ENCODE measurements around the gene ATP2A1.

Gene ATP2A1

DNA sequence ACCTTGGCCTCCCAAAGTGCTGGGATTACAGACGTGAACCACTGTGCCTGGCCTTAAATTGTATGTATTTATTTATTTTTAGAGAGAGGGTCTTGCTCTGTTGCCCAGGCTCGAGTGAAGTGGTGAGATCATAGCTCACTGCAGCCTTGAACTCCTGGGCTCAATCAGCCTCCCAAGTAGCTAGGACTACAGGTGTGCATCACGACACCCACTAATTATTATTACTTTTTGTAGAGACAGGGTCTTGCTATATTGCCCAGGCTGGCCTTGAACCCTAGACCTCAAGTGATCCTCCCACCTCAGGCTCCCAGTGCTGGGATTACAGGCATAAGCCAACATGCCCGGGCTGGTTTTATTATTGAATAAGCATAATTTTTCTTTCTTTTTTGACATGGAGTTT, 68.4 kb downstream of the ATP2A1 start:
- ChIA-PET POLR2A (no interaction called here), CTCF (interaction anchor here (0.6 kb wide), 2 partner anchors 70 to 116 kb away, joined by 3 read pairs; no protein-coding TSS in a partner anchor)
- H3K27ac ChIP-seq (ENCODE audit: extremely low read depth, low read depth, low read length): no peak overlapping the region
- no peaks in the 10 kb centered on the region for H3K4me1 ChIP-seq (ENCODE audit: control insufficient read depth, insufficient read depth, low read length)
- no peaks in the 10 kb centered on the region for H3K9me3 ChIP-seq (ENCODE audit: control insufficient read depth, insufficient read depth, low read depth, low read length)
- peak; percentile 98 for TF ChIP-seq ZNF121 (tag by site-specific recombination; IDR thresholded peaks at IDR 0.05)
- TF ChIP-seq TCF7L2 (IDR thresholded peaks at IDR 0.05; ENCODE audit: borderline replicate concordance, low read depth, low read length): no peak
- H3K4me3 ChIP-seq (ENCODE audit: low read depth, low read length): no peak overlapping the region
- H3K36me3 ChIP-seq (ENCODE audit: control insufficient read depth in 2 of 2, insufficient read depth in 1 of 2, low read length in 2 of 2): no peaks in the 10 kb centered on the region

DNA sequence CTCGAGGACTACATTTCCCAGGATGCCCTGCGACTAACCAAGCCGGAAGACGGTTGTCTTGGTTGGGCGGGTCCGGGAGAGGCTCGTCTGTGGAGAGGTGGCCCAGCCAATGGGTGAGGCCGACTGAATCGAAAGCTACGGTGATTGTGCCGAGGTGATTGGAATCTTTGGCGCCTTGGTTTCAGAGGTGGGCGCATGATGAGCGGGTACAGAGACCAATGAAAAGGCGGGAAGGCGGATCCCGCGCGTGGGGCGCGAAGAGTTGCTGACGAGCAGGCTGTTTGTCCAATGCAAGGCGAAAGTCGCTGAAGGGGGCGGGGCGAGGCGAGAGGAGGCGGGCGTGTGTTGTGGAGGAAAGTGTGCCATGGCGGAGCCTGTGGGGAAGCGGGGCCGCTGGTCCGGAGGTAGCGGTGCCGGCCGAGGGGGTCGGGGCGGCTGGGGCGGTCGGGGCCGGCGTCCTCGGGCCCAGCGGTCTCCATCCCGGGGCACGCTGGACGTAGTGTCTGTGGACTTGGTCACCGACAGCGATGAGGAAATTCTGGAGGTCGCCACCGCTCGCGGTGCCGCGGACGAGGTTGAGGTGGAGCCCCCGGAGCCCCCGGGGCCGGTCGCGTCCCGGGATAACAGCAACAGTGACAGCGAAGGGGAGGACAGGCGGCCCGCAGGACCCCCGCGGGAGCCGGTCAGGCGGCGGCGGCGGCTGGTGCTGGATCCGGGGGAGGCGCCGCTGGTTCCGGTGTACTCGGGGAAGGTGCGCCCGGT, 72.5 kb downstream of the ATP2A1 start, which contains the start of gene NFATC2IP:
TSS of gene NFATC2IP (plus strand) at position 290 of the 762 bp plus-strand sequence. CDS start at position 365, 75 bp downstream.
- H3K27ac ChIP-seq (ENCODE audit: extremely low read depth, low read depth, low read length): peak within 1 kb of the TSS; percentile 83
- peak within 1 kb of the TSS; percentile 90 for H3K4me3 ChIP-seq (ENCODE audit: low read depth, low read length)
- no peaks in the 10 kb centered on the region for H3K4me1 ChIP-seq (ENCODE audit: control insufficient read depth, insufficient read depth, low read length)
- peaks cover 33 to 39% of the 10 kb centered on the region in 2 experiments for H3K36me3 ChIP-seq (ENCODE audit: control insufficient read depth in 2 of 2, insufficient read depth in 1 of 2, low read length in 2 of 2)
- H3K9me3 ChIP-seq (ENCODE audit: control insufficient read depth, insufficient read depth, low read depth, low read length): no peaks in the 10 kb centered on the region
- ChIA-PET POLR2A (interaction anchor here (0.5 to 2.2 kb wide), 14 partner anchors 12 to 128 kb away, joined by 3 to 15 read pairs (median 4); partner anchors contain the start of genes ATP2A1, ATXN2L, RABEP2 and SH2B1), CTCF (interaction anchor here (0.6 to 0.7 kb wide), 3 partner anchors 22 to 788 kb away, joined by 3 to 4 read pairs (median 3); no protein-coding TSS in a partner anchor)
- no peak for TF ChIP-seq ZNF843 (tag by site-specific recombination; IDR thresholded peaks at IDR 0.05)
- TF ChIP-seq TCF7L2 (IDR thresholded peaks at IDR 0.05; ENCODE audit: borderline replicate concordance, low read depth, low read length): no peak
- TF ChIP-seq KLF9 (tag by site-specific recombination; IDR thresholded peaks at IDR 0.05; ENCODE audit: low read depth): peak; percentile 54; the same call in 1 of the 2 replicates
- TF ChIP-seq RBAK (tag by site-specific recombination; IDR thresholded peaks at IDR 0.05): no peak
- TF ChIP-seq ZNF138 (tag by site-specific recombination; IDR thresholded peaks at IDR 0.05; ENCODE audit: borderline replicate concordance): no peak
- TF ChIP-seq MEIS1 (CRISPR knock-in tag; IDR thresholded peaks at IDR 0.05; ENCODE audit: borderline replicate concordance): no peak
- TF ChIP-seq ZNF585B (tag by site-specific recombination; IDR thresholded peaks at IDR 0.05): no peak
- no peak for TF ChIP-seq ZNF549 (tag by site-specific recombination; IDR thresholded peaks at IDR 0.05)
- peak; percentile 95 for TF ChIP-seq EGR2 (tag by site-specific recombination; IDR thresholded peaks at IDR 0.05; ENCODE audit: low read depth)
- no peak for TF ChIP-seq PRDM2 (tag by site-specific recombination; IDR thresholded peaks at IDR 0.05; ENCODE audit: borderline replicate concordance)
- TF ChIP-seq, protein P1, sequence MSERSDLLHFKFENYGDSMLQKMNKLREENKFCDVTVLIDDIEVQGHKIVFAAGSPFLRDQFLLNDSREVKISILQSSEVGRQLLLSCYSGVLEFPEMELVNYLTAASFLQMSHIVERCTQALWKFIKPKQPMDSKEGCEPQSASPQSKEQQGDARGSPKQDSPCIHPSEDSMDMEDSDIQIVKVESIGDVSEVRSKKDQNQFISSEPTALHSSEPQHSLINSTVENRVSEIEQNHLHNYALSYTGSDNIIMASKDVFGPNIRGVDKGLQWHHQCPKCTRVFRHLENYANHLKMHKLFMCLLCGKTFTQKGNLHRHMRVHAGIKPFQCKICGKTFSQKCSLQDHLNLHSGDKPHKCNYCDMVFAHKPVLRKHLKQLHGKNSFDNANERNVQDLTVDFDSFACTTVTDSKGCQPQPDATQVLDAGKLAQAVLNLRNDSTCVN (tag by site-specific recombination; optimal IDR thresholded peaks at IDR 0.05): peak; percentile 68
- TF ChIP-seq ZNF660 (tag by site-specific recombination; IDR thresholded peaks at IDR 0.05): 0 out of 2 replicates have a peak, but pooled peaks have one; percentile 24
- no peak for TF ChIP-seq FEZF1 (tag by site-specific recombination; IDR thresholded peaks at IDR 0.05)
- no peak for TF ChIP-seq WT1 (tag by site-specific recombination; IDR thresholded peaks at IDR 0.05)
- no peak for TF ChIP-seq ZNF155 (tag by site-specific recombination; IDR thresholded peaks at IDR 0.05)
- no peak for TF ChIP-seq ZFP3 (tag by site-specific recombination; IDR thresholded peaks at IDR 0.05; ENCODE audit: low read depth)
- TF ChIP-seq ZNF174 (tag by site-specific recombination; IDR thresholded peaks at IDR 0.05): no peak
- no peak for TF ChIP-seq ATF2 (tag by site-specific recombination; IDR thresholded peaks at IDR 0.05; ENCODE audit: low read depth)
- TF ChIP-seq ZNF311 (tag by site-specific recombination; IDR thresholded peaks at IDR 0.05; ENCODE audit: borderline replicate concordance): no peak
- TF ChIP-seq, protein P2, sequence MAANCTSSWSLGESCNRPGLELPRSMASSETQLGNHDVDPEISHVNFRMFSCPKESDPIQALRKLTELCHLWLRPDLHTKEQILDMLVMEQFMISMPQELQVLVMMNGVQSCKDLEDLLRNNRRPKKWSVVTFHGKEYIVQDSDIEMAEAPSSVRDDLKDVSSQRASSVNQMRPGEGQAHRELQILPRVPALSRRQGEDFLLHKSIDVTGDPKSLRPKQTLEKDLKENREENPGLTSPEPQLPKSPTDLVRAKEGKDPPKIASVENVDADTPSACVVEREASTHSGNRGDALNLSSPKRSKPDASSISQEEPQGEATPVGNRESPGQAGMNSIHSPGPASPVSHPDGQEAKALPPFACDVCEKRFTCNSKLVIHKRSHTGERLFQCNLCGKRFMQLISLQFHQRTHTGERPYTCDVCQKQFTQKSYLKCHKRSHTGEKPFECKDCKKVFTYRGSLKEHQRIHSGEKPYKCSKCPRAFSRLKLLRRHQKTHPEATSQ (tag by site-specific recombination; IDR thresholded peaks at IDR 0.05): 0 out of 2 replicates have a peak, but pooled peaks have one; percentile 41
- TF ChIP-seq ZNF391 (tag by site-specific recombination; IDR thresholded peaks at IDR 0.05; ENCODE audit: borderline replicate concordance, low read depth): no peak
